WTC11 (cell line): Measurements from ENCODE around the gene KCNH3. TPM values are rescaled to one million over a fixed set of nuclear protein-coding genes. Genes with fewer than 3 reads are reported as not detected.

ENCODE experiments used
- ATAC-seq: fragments of 200-7000 bp; cut with Tn5 transposase; 2 replicates; pipeline ENCODE4 v1.10.0; 2021; ENCODE audit warnings: mild to moderate bottlenecking, moderate library complexity
- CTCF ChIA-PET: fragments of 300-600 bp; sonication (Branson Sonifier 250); formaldehyde crosslinking; loops from one replicate; lab custom pipeline; 2021; ENCODE audit warnings: antibody characterized with exemption; lab: Charles Lee
- POLR2A ChIA-PET: fragments of 350-600 bp; sonication (Branson Sonifier 250); formaldehyde crosslinking; loops from one replicate; lab custom pipeline; 2021; ENCODE audit warnings: antibody characterized with exemption; lab: Charles Lee
- DNase-seq: peaks from one replicate; pipeline ENCODE4 v3.0.0; 2021; ENCODE audit warnings: low spot score
- H3K27ac Mint-ChIP-seq: 2 replicates; pipeline ENCODE4 v1.8.0; 2021; ENCODE audit warnings: mixed read lengths
- H3K27me3 Mint-ChIP-seq: 2 replicates; pipeline ENCODE4 v1.8.0; 2021; ENCODE audit warnings: low read depth, mild to moderate bottlenecking, moderate library complexity, mixed read lengths
- H3K36me3 Mint-ChIP-seq: 2 replicates; pipeline ENCODE4 v1.8.0; 2021; ENCODE audit warnings: mixed read lengths
- H3K4me1 Mint-ChIP-seq: 2 replicates; pipeline ENCODE4 v1.8.0; 2022; ENCODE audit warnings: mixed read lengths
- H3K4me3 Mint-ChIP-seq: 2 replicates; pipeline ENCODE4 v1.8.0; 2021; ENCODE audit warnings: mild to moderate bottlenecking, moderate library complexity, mixed read lengths
- H3K9me3 Mint-ChIP-seq: 2 replicates; pipeline ENCODE4 v1.8.0; 2021; ENCODE audit warnings: mixed read lengths
- CBFB ChIP-seq: sonication (generic); formaldehyde crosslinking; IDR thresholded peaks from 2 replicates; pipeline ENCODE4 v1.8.1; 2022; ENCODE audit warnings: mild to moderate bottlenecking, low read depth, missing genetic modification reagents
- CREB1 ChIP-seq: sonication (generic); formaldehyde crosslinking; IDR thresholded peaks from 2 replicates; pipeline ENCODE4 v1.8.0; 2023; ENCODE audit warnings: mild to moderate bottlenecking, missing genetic modification reagents
- CREM ChIP-seq: sonication (generic); formaldehyde crosslinking; IDR thresholded peaks from 2 replicates; pipeline ENCODE4 v1.8.1; 2022; ENCODE audit warnings: mild to moderate bottlenecking, missing genetic modification reagents, moderate library complexity
- EMX1 ChIP-seq: fragments of 250-450 bp; sonication (Bioruptor Pico); IDR thresholded peaks from 2 replicates; pipeline ENCODE4 v1.8.0; 2021; ENCODE audit warnings: mild to moderate bottlenecking
- ESRRA ChIP-seq: sonication (generic); formaldehyde crosslinking; IDR thresholded peaks from 2 replicates; pipeline ENCODE4 v1.8.1; 2022; ENCODE audit warnings: mild to moderate bottlenecking, missing genetic modification reagents, borderline replicate concordance
- FOXK1 ChIP-seq: sonication (generic); formaldehyde crosslinking; IDR thresholded peaks from 2 replicates; pipeline ENCODE4 v1.8.0; 2022; ENCODE audit warnings: mild to moderate bottlenecking, moderate library complexity, missing genetic modification reagents
- GABPB1 ChIP-seq: sonication (generic); formaldehyde crosslinking; IDR thresholded peaks from 2 replicates; pipeline ENCODE4 v1.8.1; 2023; ENCODE audit warnings: mild to moderate bottlenecking, missing genetic modification reagents
- JAZF1 ChIP-seq: fragments of 250-450 bp; sonication (Bioruptor Pico); IDR thresholded peaks from 2 replicates; pipeline ENCODE4 v1.9.0; 2021; ENCODE audit warnings: moderate library complexity, mild to moderate bottlenecking, inconsistent platforms
- JUN ChIP-seq: sonication (generic); formaldehyde crosslinking; IDR thresholded peaks from 2 replicates; pipeline ENCODE4 v1.8.0; 2023; ENCODE audit warnings: mild to moderate bottlenecking, missing genetic modification reagents
- PRRX2 ChIP-seq: fragments of 250-450 bp; sonication (Bioruptor Pico); IDR thresholded peaks from 2 replicates; pipeline ENCODE4 v1.8.0; 2021; ENCODE audit warnings: mild to moderate bottlenecking
- RELA ChIP-seq: sonication (generic); formaldehyde crosslinking; IDR thresholded peaks from 2 replicates; pipeline ENCODE4 v1.8.1; 2022; ENCODE audit warnings: missing genetic modification reagents, mild to moderate bottlenecking, borderline replicate concordance
- SMAD4 ChIP-seq: sonication (generic); formaldehyde crosslinking; IDR thresholded peaks from 2 replicates; pipeline ENCODE4 v1.8.0; 2022; ENCODE audit warnings: mild to moderate bottlenecking, missing genetic modification reagents
- ZBTB21 ChIP-seq: sonication (generic); formaldehyde crosslinking; IDR thresholded peaks from 2 replicates; pipeline ENCODE4 v1.8.1; 2023; ENCODE audit warnings: mild to moderate bottlenecking, missing genetic modification reagents, borderline replicate concordance
- ZNF317 ChIP-seq: sonication (generic); formaldehyde crosslinking; IDR thresholded peaks from 2 replicates; pipeline ENCODE4 v1.8.1; 2023; ENCODE audit warnings: low read depth, mild to moderate bottlenecking, moderate library complexity, missing genetic modification reagents, borderline replicate concordance
- ZNF396 ChIP-seq: fragments of 250-450 bp; sonication (Bioruptor Pico); IDR thresholded peaks from 2 replicates; pipeline ENCODE4 v1.8.0; 2021; ENCODE audit warnings: mild to moderate bottlenecking, moderate library complexity, borderline replicate concordance
- ZNF423 ChIP-seq: fragments of 250-450 bp; sonication (Bioruptor Pico); IDR thresholded peaks from 2 replicates; pipeline ENCODE4 v2.1.2; 2022; ENCODE audit warnings: mild to moderate bottlenecking, moderate library complexity
- total RNA-seq: library from RNA; stranded (reverse); gene quantifications from 3 replicates; pipeline ENCODE4 v1.2.3, GENCODE V29; 2021
- TF ChIP-seq, protein P1 (sequence below): sonication (generic); formaldehyde crosslinking; IDR thresholded peaks from 2 replicates; pipeline ENCODE4 v1.8.1; 2022; ENCODE audit warnings: mild to moderate bottlenecking, moderate library complexity, missing genetic modification reagents
- TF ChIP-seq, protein P2 (sequence below): sonication (generic); formaldehyde crosslinking; IDR thresholded peaks from 2 replicates; pipeline ENCODE4 v1.8.1; 2023; ENCODE audit warnings: mild to moderate bottlenecking, moderate library complexity, missing genetic modification reagents
- TF ChIP-seq, protein P3 (sequence below): sonication (generic); formaldehyde crosslinking; IDR thresholded peaks from 2 replicates; pipeline ENCODE4 v1.8.0; 2022; ENCODE audit warnings: mild to moderate bottlenecking, missing genetic modification reagents
- TF ChIP-seq, protein P4 (sequence below): fragments of 200-600 bp; IDR thresholded peaks from 2 replicates; pipeline ENCODE4 v1.8.0; 2022; ENCODE audit warnings: antibody characterized with exemption
- TF ChIP-seq, protein P5 (sequence below): fragments of 250-450 bp; sonication (Bioruptor Pico); conservative IDR thresholded peaks from 2 replicates; pipeline ENCODE4 v1.9.0; 2021; ENCODE audit warnings: mild to moderate bottlenecking
- TF ChIP-seq, protein P6 (sequence below): sonication (generic); formaldehyde crosslinking; IDR thresholded peaks from 2 replicates; pipeline ENCODE4 v1.8.1; 2023; ENCODE audit warnings: mild to moderate bottlenecking, missing genetic modification reagents, moderate library complexity

The KCNH3 gene
- total RNA-seq, 1 experiment from 2014 or later: 0.44 TPM

GRCh38 chr12:49540229-49541139 is 1.7 kb downstream of the KCNH3 start:
- POLR2A ChIA-PET: no interaction called here
- Mint-ChIP-seq H3K4me3 (peak overlapping the region; percentile 33), H3K27ac (no peak overlapping the region), H3K4me1 (peaks cover 40% of the 10 kb centered on the region), H3K9me3 (no peaks in the 10 kb centered on the region), H3K36me3 (no peaks in the 10 kb centered on the region), H3K27me3 (peaks cover 95% of the 10 kb centered on the region)
- no peak for TF ChIP-seq EMX1
- TF ChIP-seq RELA (CRISPR knock-in tag): no peak
- TF ChIP-seq GABPB1 (CRISPR knock-in tag): no peak
- no peak; the same call in 1 of the 2 replicates for ATAC-seq
- no peak for DNase-seq
- CTCF ChIA-PET: interaction anchor here (0.8 to 4.7 kb wide), 6 partner anchors 13 to 552 kb away, joined by 3 to 26 read pairs (median 3); no protein-coding TSS in a partner anchor

DNA sequence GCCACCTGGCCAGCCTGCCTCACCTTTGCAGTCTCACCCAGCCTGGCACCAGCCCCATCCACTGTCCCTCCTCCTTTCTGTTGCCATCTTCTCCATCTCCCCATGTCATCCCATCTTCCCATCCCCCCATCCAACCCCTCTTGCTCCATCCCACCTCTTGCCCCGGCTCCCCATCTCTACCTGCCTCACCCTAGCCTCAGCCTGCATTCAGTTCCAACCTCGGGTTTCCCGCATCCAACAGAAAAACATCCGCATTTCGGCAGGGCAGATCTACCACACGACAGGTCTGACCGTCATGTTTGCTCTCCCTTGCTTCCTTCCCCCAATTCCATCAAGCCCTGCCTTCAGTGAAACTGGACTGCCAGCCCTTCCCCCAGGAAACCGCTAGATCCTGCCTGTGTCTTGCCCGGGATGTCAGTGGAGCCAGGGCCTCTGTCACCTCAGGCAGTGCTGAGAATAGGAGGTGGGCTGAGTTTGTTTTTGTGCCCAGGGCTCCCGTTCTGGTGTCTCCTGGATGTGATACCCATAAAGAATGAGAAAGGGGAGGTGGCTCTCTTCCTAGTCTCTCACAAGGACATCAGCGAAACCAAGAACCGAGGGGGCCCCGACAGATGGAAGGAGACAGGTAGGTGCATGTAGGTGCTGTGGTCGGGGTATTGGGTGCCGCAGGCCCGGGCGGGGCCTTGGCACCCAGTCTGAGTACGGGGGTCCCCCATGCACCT is 2.5 kb downstream of the KCNH3 start:
- no peak for DNase-seq
- Mint-ChIP-seq H3K27me3 (peaks cover 95% of the 10 kb centered on the region), H3K4me3 (no peak overlapping the region), H3K36me3 (no peaks in the 10 kb centered on the region), H3K9me3 (no peaks in the 10 kb centered on the region), H3K4me1 (peaks cover 40% of the 10 kb centered on the region), H3K27ac (no peak overlapping the region)
- ATAC-seq: no peak
- TF ChIP-seq SMAD4 (CRISPR knock-in tag): no peak
- TF ChIP-seq, protein P1, sequence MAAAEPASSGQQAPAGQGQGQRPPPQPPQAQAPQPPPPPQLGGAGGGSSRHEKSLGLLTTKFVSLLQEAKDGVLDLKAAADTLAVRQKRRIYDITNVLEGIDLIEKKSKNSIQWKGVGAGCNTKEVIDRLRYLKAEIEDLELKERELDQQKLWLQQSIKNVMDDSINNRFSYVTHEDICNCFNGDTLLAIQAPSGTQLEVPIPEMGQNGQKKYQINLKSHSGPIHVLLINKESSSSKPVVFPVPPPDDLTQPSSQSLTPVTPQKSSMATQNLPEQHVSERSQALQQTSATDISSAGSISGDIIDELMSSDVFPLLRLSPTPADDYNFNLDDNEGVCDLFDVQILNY: no peak
- TF ChIP-seq ZBTB21 (CRISPR knock-in tag): no peak
- TF ChIP-seq CBFB (CRISPR knock-in tag): no peak
- TF ChIP-seq JUN: no peak
- no peak for TF ChIP-seq ESRRA (CRISPR knock-in tag)
- TF ChIP-seq ZNF396 (CRISPR knock-in tag): no peak
- TF ChIP-seq, protein P2, sequence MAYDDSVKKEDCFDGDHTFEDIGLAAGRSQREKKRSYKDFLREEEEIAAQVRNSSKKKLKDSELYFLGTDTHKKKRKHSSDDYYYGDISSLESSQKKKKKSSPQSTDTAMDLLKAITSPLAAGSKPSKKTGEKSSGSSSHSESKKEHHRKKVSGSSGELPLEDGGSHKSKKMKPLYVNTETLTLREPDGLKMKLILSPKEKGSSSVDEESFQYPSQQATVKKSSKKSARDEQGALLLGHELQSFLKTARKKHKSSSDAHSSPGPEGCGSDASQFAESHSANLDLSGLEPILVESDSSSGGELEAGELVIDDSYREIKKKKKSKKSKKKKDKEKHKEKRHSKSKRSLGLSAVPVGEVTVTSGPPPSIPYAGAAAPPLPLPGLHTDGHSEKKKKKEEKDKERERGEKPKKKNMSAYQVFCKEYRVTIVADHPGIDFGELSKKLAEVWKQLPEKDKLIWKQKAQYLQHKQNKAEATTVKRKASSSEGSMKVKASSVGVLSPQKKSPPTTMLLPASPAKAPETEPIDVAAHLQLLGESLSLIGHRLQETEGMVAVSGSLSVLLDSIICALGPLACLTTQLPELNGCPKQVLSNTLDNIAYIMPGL (CRISPR knock-in tag): no peak
- POLR2A ChIA-PET: no interaction called here
- CTCF ChIA-PET: interaction anchor here (0.9 to 4.7 kb wide), 4 partner anchors 12 to 244 kb away, joined by 3 to 26 read pairs (median 8); no protein-coding TSS in a partner anchor

GRCh38 chr12:49541911-49542505 is 3.2 kb downstream of the KCNH3 start:
- no peaks in the 10 kb centered on the region for H3K9me3 Mint-ChIP-seq
- H3K27me3 Mint-ChIP-seq: peaks cover 95% of the 10 kb centered on the region
- peaks cover 38% of the 10 kb centered on the region for H3K4me1 Mint-ChIP-seq
- no peak overlapping the region for H3K27ac Mint-ChIP-seq
- no peak for DNase-seq
- ATAC-seq: no peak
- POLR2A ChIA-PET: no interaction called here
- CTCF ChIA-PET: interaction anchor here (0.8 to 4.9 kb wide), 3 partner anchors 11 to 195 kb away, joined by 3 to 34 read pairs (median 11); partner anchors contain the start of gene DNAJC22
- TF ChIP-seq, protein P3, sequence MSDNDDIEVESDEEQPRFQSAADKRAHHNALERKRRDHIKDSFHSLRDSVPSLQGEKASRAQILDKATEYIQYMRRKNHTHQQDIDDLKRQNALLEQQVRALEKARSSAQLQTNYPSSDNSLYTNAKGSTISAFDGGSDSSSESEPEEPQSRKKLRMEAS (CRISPR knock-in tag): no peak
- TF ChIP-seq CREM (CRISPR knock-in tag) (no peak), JUN (no peak), CREB1 (CRISPR knock-in tag) (no peak), PRRX2 (CRISPR knock-in tag) (no peak), FOXK1 (no peak), ZNF317 (CRISPR knock-in tag) (no peak), ZNF423 (no peak), JAZF1 (CRISPR knock-in tag) (no peak)
- TF ChIP-seq, protein P4, sequence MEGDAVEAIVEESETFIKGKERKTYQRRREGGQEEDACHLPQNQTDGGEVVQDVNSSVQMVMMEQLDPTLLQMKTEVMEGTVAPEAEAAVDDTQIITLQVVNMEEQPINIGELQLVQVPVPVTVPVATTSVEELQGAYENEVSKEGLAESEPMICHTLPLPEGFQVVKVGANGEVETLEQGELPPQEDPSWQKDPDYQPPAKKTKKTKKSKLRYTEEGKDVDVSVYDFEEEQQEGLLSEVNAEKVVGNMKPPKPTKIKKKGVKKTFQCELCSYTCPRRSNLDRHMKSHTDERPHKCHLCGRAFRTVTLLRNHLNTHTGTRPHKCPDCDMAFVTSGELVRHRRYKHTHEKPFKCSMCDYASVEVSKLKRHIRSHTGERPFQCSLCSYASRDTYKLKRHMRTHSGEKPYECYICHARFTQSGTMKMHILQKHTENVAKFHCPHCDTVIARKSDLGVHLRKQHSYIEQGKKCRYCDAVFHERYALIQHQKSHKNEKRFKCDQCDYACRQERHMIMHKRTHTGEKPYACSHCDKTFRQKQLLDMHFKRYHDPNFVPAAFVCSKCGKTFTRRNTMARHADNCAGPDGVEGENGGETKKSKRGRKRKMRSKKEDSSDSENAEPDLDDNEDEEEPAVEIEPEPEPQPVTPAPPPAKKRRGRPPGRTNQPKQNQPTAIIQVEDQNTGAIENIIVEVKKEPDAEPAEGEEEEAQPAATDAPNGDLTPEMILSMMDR: no peak
- TF ChIP-seq, protein P5, sequence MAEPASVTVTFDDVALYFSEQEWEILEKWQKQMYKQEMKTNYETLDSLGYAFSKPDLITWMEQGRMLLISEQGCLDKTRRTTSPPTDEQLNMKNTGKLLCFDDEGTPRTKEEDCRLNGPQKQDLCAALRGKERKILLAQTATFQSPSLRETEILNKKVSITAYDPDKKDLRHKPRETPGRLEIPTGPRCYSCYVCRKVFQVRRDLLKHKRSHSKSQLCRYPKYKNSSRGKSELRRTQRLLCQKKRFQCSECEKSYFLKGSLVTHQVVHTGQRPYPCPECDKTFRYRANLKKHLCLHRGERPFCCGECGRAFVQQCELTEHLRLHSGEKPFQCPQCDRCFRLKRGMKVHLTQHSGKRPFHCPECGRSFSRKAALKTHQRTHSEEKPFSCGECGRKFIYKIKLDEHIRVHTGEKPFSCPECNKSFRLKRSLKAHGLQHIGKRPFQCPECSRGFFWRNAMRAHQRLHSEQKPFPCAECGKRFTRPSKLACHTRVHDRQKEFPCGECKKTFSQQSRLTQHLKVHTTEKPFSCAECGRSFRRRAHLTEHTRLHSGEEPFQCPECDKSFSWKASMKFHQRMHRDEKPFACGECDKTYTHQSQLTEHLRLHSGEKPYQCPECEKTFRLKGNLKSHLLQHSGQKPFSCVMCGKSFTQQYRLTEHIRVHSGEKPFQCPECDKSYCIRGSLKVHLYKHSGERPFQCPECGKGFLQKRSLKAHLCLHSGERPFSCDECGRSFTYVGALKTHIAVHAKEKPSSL (CRISPR knock-in tag): no peak
- TF ChIP-seq, protein P6, sequence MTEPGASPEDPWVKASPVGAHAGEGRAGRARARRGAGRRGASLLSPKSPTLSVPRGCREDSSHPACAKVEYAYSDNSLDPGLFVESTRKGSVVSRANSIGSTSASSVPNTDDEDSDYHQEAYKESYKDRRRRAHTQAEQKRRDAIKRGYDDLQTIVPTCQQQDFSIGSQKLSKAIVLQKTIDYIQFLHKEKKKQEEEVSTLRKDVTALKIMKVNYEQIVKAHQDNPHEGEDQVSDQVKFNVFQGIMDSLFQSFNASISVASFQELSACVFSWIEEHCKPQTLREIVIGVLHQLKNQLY (CRISPR knock-in tag): no peak
- H3K4me3 Mint-ChIP-seq: no peak overlapping the region
- H3K36me3 Mint-ChIP-seq: no peaks in the 10 kb centered on the region
